Testis (tissue), 3 donors: Measurements from ENCODE around the gene VPS50. TPM values are rescaled to one million over a fixed set of nuclear protein-coding genes. Genes with fewer than 3 reads are reported as not detected.

Experiments
- DNase-seq: peaks from one replicate; pipeline ENCODE4 v3.0.0-alpha.2; 2019
- H3K27ac ChIP-seq, 2 donors: fragments of 200-600 bp; sonication (generic); one replicate each; pipeline ENCODE4 v1.5.1; 2019
- H3K27me3 ChIP-seq: fragments of 200-600 bp; sonication (generic); one replicate; pipeline ENCODE4 v1.5.1; 2019
- H3K36me3 ChIP-seq: fragments of 200-600 bp; sonication (generic); one replicate; pipeline ENCODE4 v1.5.1; 2017; ENCODE audit warnings: low read depth; ENCODE audit errors: missing control alignments
- H3K4me1 ChIP-seq: fragments of 200-600 bp; sonication (generic); one replicate; pipeline ENCODE4 v1.5.1; 2019
- H3K4me3 ChIP-seq, 2 donors: fragments of 200-600 bp; sonication (generic); one replicate each; pipeline ENCODE4 v1.5.1; 2017 to 2019
- H3K9me3 ChIP-seq: fragments of 200-600 bp; sonication (generic); one replicate; pipeline ENCODE4 v1.5.1; 2017
- CTCF ChIP-seq, 3 experiments: fragments of 450-650 bp in 2 of 3; fragments of 200-600 bp in 1 of 3; sonication (generic) in 1 of 3; IDR thresholded peaks; one replicate each; pipeline ENCODE4 v1.5.1; 2016 to 2019; ENCODE audit warnings: antibody characterized with exemption in 3 of 3, mild to moderate bottlenecking in 2 of 3, moderate library complexity in 1 of 3
- POLR2A ChIP-seq: fragments of 450-650 bp; IDR thresholded peaks from one replicate; pipeline ENCODE4 v1.6.1; 2017; ENCODE audit warnings: antibody characterized with exemption, mild to moderate bottlenecking, moderate library complexity
- WGBS, 2 donors: methylation state at CpG; one replicate each; pipeline ENCODE4 v1.1.5; 2018; 5-methylcytosine and 5-hydroxymethylcytosine counted together
- intact Hi-C: fragments of 100-400 bp; cut with DNase I; formaldehyde crosslinking; loops from one replicate; pipeline ENCODE4 v1.15.1; 2023; ENCODE audit warnings: low total_unique reads
- polyA plus RNA-seq: library from polyadenylated mRNA; stranded (reverse); fragments of 350-450 nt; fragmentation: Illumina TruSeq; extraction: RNeasy Lipid Tissue Mini Kit (QIAGEN cat#74804); gene quantifications from one replicate; pipeline ENCODE4 v1.2.3, GENCODE V29; 2014; ENCODE audit warnings: low read depth, low replicate concordance; ENCODE audit not compliant: insufficient read depth
- total RNA-seq, 2 donors: library from RNA; depleted of rRNA; stranded (reverse); fragments of >200 nt; gene quantifications; one replicate each; pipeline ENCODE4 v1.2.3, GENCODE V29; 2016

Gene VPS50
- total and polyA plus RNA-seq, 3 donors from 2014 or later, result 17.5 to 26.6 (median 22.9) TPM

DNA sequence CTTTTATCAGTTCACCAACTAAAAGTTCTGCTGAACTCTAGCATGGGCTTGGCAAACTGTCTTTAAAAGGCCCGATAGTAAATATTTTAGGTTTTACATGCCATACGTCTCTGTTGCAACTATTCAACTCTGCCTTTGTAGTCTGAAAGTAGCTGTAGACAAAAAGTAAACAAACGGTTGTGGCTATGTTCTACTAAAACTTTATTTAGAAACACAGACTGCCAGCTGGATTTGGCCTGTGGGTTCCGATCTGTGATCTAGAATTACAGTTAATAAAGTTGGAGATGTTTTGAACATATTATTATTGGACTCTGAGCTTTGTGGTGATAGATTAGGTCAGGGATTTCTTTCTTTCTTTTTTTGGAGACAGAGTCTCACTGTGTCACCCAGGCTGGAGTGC lies 33.1 kb downstream of the VPS50 start:
- Histone ChIP-seq H3K4me1 (no peaks in the 10 kb centered on the region), H3K4me3 (no peak overlapping the region), H3K27me3 (no peaks in the 10 kb centered on the region), H3K27ac (no peak overlapping the region), H3K9me3 (no peaks in the 10 kb centered on the region), H3K36me3 (no peaks in the 10 kb centered on the region)
- intact Hi-C loops, result no loop called here
- 86 to 94% methylated on average over 4 of the region's 4 CpGs for WGBS, 2 donors
- DNase-seq, result no peak
- TF ChIP-seq CTCF (IDR thresholded peaks at IDR 0.05) (no peak), POLR2A (no peak)

DNA sequence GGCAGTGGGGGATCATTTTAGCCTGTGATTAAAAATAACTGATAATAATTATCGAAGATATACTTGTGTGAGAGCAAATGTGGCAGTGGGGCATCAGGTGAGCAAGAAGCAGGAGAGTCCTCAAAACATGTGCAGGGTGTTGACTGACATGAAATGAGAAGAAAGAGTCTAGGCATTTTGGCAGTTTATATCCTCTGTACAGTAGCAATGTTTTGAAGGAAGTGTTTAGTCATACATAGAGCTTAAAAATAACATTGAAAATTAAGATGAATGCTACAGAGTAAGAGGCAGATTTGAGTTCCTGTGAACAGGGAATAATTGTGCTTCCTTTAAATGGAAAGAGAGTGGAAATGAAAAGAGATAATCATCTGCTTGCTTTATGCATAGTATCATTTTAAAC lies 47.4 kb downstream of the VPS50 start:
- WGBS, 2 donors, result 89 to 97% methylated on average over 1 of the region's 1 CpG
- TF ChIP-seq POLR2A, result no peak
- no peak for TF ChIP-seq CTCF (IDR thresholded peaks at IDR 0.05)

DNA sequence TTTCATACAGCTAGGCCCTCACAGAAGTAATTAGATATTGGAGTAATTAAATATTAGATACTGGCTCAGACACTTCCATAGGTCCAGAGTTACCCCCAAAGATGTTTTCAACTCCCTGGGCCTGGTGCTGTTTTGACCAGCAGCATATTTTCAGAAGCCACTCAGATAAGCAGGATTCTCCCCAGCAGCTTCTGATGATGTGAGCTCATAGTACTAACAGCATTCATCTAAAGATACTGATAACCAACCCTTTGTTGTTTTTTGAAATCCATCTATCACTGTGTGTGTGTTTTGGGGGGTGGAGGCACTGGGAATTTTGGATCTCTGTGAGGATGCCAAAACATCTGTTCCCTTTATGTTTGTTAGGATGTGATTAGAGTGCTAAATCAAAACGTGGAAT lies 52.7 kb downstream of the VPS50 start:
- intact Hi-C loops, result no loop called here
- 37 to 45% methylated on average over 1 of the region's 1 CpG for WGBS, 2 donors
- no peak for TF ChIP-seq CTCF (IDR thresholded peaks at IDR 0.05)
- Histone ChIP-seq H3K27ac (no peak overlapping the region), H3K27me3 (no peaks in the 10 kb centered on the region), H3K4me3 (no peak overlapping the region), H3K9me3 (no peaks in the 10 kb centered on the region), H3K4me1 (no peaks in the 10 kb centered on the region), H3K36me3 (no peaks in the 10 kb centered on the region)
- no peak for DNase-seq

More for the DNA sequence above, 47.4 kb downstream of the VPS50 start:
- no peaks in the 10 kb centered on the region for H3K4me1 ChIP-seq
- no peak overlapping the region for H3K27ac ChIP-seq
- H3K9me3 ChIP-seq, result no peaks in the 10 kb centered on the region
- H3K27me3 ChIP-seq, result no peaks in the 10 kb centered on the region
- intact Hi-C loops, result no loop called here
- H3K36me3 ChIP-seq, result no peaks in the 10 kb centered on the region
- DNase-seq, result no peak
- H3K4me3 ChIP-seq, result no peak overlapping the region

DNA sequence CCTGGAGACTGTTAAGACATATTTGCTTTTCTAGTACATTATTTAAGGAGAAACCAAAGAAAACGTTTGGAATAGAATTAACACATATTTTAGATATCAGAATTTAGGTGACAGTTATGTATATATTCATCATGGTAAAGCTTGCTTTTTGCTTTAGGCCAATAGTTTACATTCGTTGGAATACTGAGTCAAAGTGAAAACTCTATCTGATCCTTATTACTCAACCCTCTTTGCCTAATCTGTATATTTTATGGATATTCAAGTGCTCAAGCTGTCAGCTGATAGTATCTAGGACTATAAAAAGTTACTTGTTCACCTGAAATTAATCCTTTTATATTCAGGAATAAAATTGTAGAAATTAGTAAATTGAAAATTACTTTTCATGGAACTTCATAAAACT lies 61.1 kb downstream of the VPS50 start:
- DNase-seq, result no peak
- no peak for TF ChIP-seq POLR2A
- no peak for TF ChIP-seq CTCF (IDR thresholded peaks at IDR 0.05)
- Histone ChIP-seq H3K27ac (no peak overlapping the region), H3K9me3 (no peaks in the 10 kb centered on the region), H3K36me3 (no peaks in the 10 kb centered on the region), H3K4me1 (no peaks in the 10 kb centered on the region), H3K4me3 (no peak overlapping the region), H3K27me3 (no peaks in the 10 kb centered on the region)
- WGBS, 2 donors, result 83 to 91% methylated on average over 2 of the region's 2 CpGs
- intact Hi-C loops, result no loop called here

GRCh38 chr7:93298206-93298605 lies 66.0 kb downstream of the VPS50 start:
- Histone ChIP-seq H3K4me1 (no peaks in the 10 kb centered on the region), H3K36me3 (no peaks in the 10 kb centered on the region), H3K27me3 (no peaks in the 10 kb centered on the region), H3K27ac (no peak overlapping the region), H3K9me3 (no peaks in the 10 kb centered on the region), H3K4me3 (no peak overlapping the region)
- intact Hi-C loops, result no loop called here
- 73 to 89% methylated on average over 1 of the region's 1 CpG for WGBS, 2 donors
- no peak for DNase-seq
- TF ChIP-seq POLR2A (no peak), CTCF (IDR thresholded peaks at IDR 0.05) (no peak)
